ENCODE data around the gene SEC14L3.

- no peak for TF ChIP-seq CTCF (IDR thresholded peaks at IDR 0.05; ENCODE audit: low read length)
- TF ChIP-seq EZH2phosphoT487 (IDR thresholded peaks at IDR 0.05; ENCODE audit: low read length), result no peak
These were observed 46.5 kb downstream of the SEC14L3 start for GRCh38 chr22:30425327-30425615.

Measured in MM.1S (cell line).